Ovary (tissue), 9 donors: ENCODE data around the gene USH2A. TPM values are rescaled to one million over a fixed set of nuclear protein-coding genes. Genes with fewer than 3 reads are reported as not detected.
"Not testable (repeated sequence)": the region's sequence is repeated elsewhere in the genome, so short reads cannot be mapped to it uniquely, and the experiment has no call there.

Experiments
- DNase-seq, 5 donors: peaks; one replicate each; pipeline ENCODE4 v3.0.0-alpha.2; 2019 to 2020
- H3K27ac ChIP-seq, 2 donors: fragments of 200-600 bp; one replicate each; pipeline versions ENCODE4 v1.5.1 to v1.8.0; 2019 to 2022
- H3K27me3 ChIP-seq: fragments of 200-600 bp; one replicate; pipeline ENCODE4 v1.8.0; 2022
- H3K36me3 ChIP-seq: fragments of 200-600 bp; sonication (generic); one replicate; pipeline ENCODE4 v1.5.1; 2019
- H3K4me1 ChIP-seq: one replicate; pipeline ENCODE4 v1.8.1; 2013; ENCODE audit warnings: mild to moderate bottlenecking, moderate library complexity; ENCODE audit not compliant: insufficient read depth
- H3K4me3 ChIP-seq: fragments of 200-600 bp; sonication (generic); one replicate; pipeline ENCODE4 v1.5.1; 2017
- H3K9me3 ChIP-seq, 2 donors: fragments of 200-600 bp in 1 of 2; sonication (generic) in 1 of 2; one replicate each; pipeline versions ENCODE4 v1.5.1 to v1.8.1; 2013 to 2019; ENCODE audit warnings: mild to moderate bottlenecking in 1 of 2, moderate library complexity in 1 of 2
- CTCF ChIP-seq, 3 donors: fragments of 450-650 bp in 2 of 3; fragments of 200-600 bp in 1 of 3; IDR thresholded peaks; one replicate each; pipeline versions ENCODE4 v1.5.1 to v1.8.0; 2016 to 2022; ENCODE audit warnings: antibody characterized with exemption in 3 of 3, mild to moderate bottlenecking in 1 of 3
- EP300 ChIP-seq: sonication (generic); formaldehyde crosslinking; IDR thresholded peaks from one replicate; pipeline ENCODE4 v1.6.1; 2017; ENCODE audit warnings: antibody characterized with exemption
- POLR2A ChIP-seq: fragments of 450-650 bp; IDR thresholded peaks from one replicate; pipeline ENCODE4 v1.6.1; 2017; ENCODE audit warnings: antibody characterized with exemption, mild to moderate bottlenecking, moderate library complexity
- WGBS, 3 donors: extraction: QIAGEN DNeasy Blood & Tissue Kit in 1 of 3; methylation state at CpG; one replicate each; pipeline versions ENCODE4 v1.1.5 to v1.1.7; 2013 to 2017; 5-methylcytosine and 5-hydroxymethylcytosine counted together
- intact Hi-C, 4 donors: fragments of 100-400 bp; cut with DNase I; formaldehyde crosslinking; loops; one replicate each; pipeline versions ENCODE4 v1.11.0 to v1.15.1; 2022 to 2023
- polyA plus RNA-seq, 2 donors: library from polyadenylated mRNA; stranded (reverse); fragments of 200-250 nt in 1 of 2; fragments of 350-450 nt in 1 of 2; fragmentation: Illumina TruSeq in 1 of 2; extraction: RNeasy Lipid Tissue Mini Kit (QIAGEN cat#74804) in 1 of 2; gene quantifications; one replicate each; pipeline ENCODE4 v1.2.3, GENCODE V29; 2013 to 2014
- total RNA-seq, 7 donors: library from RNA; depleted of rRNA in 2 of 7; stranded (reverse); fragments of >200 nt in 2 of 7; fragmentation: NEBNext Ultra II Directional in 3 of 7; extraction: Animal tissue kit (Norgen Biotek cat#: 25700) in 3 of 7; gene quantifications; one replicate each; pipeline versions ENCODE4 v1.1.0 to v1.2.4, GENCODE V29; 2016 to 2023
- donor health status: DM: no; HTN: no; CAD: no; lungs with moderate emphysema.
- donor health status: DM: no; HTN: no; CAD: no.
- donor health status: Bipolar disorder and iron deficiency.
- donor health status: DM: yes; HTN: yes; CAD: no.
- donor health status: DM: no; HTN: no; CAD: no.
- donor health status: DM: yes; HTN: yes; CAD: no.

The USH2A gene
- total and polyA plus RNA-seq, 9 donors = 0.01 to 0.11 TPM; not detected in 7

GRCh38 chr1:216015116-216015515, 408.1 kb downstream of the USH2A start:
- no peaks in the 10 kb centered on the region for H3K36me3 ChIP-seq
- H3K4me1 ChIP-seq = no peaks in the 10 kb centered on the region
- intact Hi-C loops = no loop called here
- no peak overlapping the region for H3K27ac ChIP-seq
- no peaks in the 10 kb centered on the region for H3K27me3 ChIP-seq
- WGBS, 3 donors = 67 to 88% (median 86%) methylated on average over 3 of the region's 3 CpGs
- no peaks in the 10 kb centered on the region for H3K9me3 ChIP-seq
- no peak for DNase-seq
- no peak for TF ChIP-seq EP300
- no peak for TF ChIP-seq POLR2A
- TF ChIP-seq CTCF (IDR thresholded peaks at IDR 0.05) = no peak
- H3K4me3 ChIP-seq = no peak overlapping the region

- no peak for DNase-seq
- Histone ChIP-seq H3K36me3 (no peaks in the 10 kb centered on the region), H3K4me1 (no peaks in the 10 kb centered on the region), H3K27me3 (no peaks in the 10 kb centered on the region), H3K9me3 (no peaks in the 10 kb centered on the region), H3K4me3 (no peak overlapping the region), H3K27ac (no peak overlapping the region)
- TF ChIP-seq CTCF (IDR thresholded peaks at IDR 0.05) (no peak), POLR2A (no peak), EP300 (no peak)
- intact Hi-C loops = no loop called here
- WGBS, 3 donors = 23 to 29% (median 23%) methylated on average over 2 of the region's 2 CpGs
Measured at GRCh38 chr1:216014086-216014485, 409.2 kb downstream of the USH2A start.

GRCh38 chr1:216009456-216009855, 413.8 kb downstream of the USH2A start:
- 73 to 86% (median 82%) methylated on average over 7 to 10 of the region's 10 CpGs for WGBS, 3 donors
- H3K4me3 ChIP-seq, H3K9me3 ChIP-seq, intact Hi-C loops, H3K4me1 ChIP-seq, H3K27ac ChIP-seq, DNase-seq, H3K36me3 ChIP-seq, H3K27me3 ChIP-seq: not testable (repeated sequence)

- WGBS, 3 donors = 87 to 90% (median 89%) methylated on average over 2 of the region's 2 CpGs
- Histone ChIP-seq H3K27ac (no peak overlapping the region), H3K36me3 (no peaks in the 10 kb centered on the region), H3K4me1 (no peaks in the 10 kb centered on the region), H3K27me3 (no peaks in the 10 kb centered on the region), H3K9me3 (no peaks in the 10 kb centered on the region), H3K4me3 (no peak overlapping the region)
- DNase-seq = no peak
- no peak for TF ChIP-seq CTCF (IDR thresholded peaks at IDR 0.05)
- no peak for TF ChIP-seq EP300
- no peak for TF ChIP-seq POLR2A
- intact Hi-C loops = no loop called here
Measured at GRCh38 chr1:216005916-216006315, 417.3 kb downstream of the USH2A start.

- Histone ChIP-seq H3K4me1 (no peaks in the 10 kb centered on the region), H3K36me3 (no peaks in the 10 kb centered on the region), H3K4me3 (no peak overlapping the region), H3K27ac (no peak overlapping the region), H3K27me3 (no peaks in the 10 kb centered on the region), H3K9me3 (no peaks in the 10 kb centered on the region)
- intact Hi-C loops = no loop called here
- WGBS, 3 donors = 1 to 3% (median 2%) methylated on average over 3 of the region's 3 CpGs
- TF ChIP-seq CTCF (IDR thresholded peaks at IDR 0.05) (no peak), EP300 (no peak), POLR2A (no peak)
- DNase-seq = no peak
Measured at GRCh38 chr1:215992620-215993019, 430.6 kb downstream of the USH2A start.
